ENCODE results near the gene SLC7A4.
"Not testable (repeated sequence)": the region's sequence is repeated elsewhere in the genome, so short reads cannot be mapped to it uniquely, and the experiment has no call there.

The SLC7A4 gene

DNA sequence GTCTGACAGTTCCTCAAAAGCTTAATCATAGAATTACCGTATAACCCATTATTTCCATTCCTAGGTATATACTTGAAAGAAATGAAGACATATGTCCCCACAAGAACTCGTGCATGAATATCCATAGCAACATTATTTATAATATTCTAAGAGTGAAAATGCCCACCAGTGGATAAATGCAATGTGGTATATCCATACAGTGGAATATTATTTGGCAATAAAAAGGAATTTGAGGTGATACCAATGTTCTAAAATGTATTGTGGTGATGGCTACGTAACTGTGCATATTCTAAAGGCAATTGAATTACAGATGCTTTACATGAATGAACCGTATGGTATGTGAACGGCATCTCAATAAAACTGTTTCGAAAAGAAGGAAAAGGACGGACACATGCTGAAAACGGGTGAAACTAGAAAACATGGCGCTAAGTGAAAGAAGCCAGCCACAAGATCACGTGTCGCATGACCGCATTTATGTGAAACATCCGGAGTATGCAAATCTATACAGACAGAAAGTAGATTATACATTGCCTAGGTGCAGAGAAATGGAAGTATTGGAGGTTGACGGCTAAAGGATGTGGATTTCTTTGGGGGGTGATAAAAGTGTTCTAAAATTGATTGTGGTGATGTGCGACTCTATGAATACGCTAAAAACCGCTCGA, 29.4 kb upstream of the SLC7A4 start:
- not testable (repeated sequence) for DNase-seq

DNA sequence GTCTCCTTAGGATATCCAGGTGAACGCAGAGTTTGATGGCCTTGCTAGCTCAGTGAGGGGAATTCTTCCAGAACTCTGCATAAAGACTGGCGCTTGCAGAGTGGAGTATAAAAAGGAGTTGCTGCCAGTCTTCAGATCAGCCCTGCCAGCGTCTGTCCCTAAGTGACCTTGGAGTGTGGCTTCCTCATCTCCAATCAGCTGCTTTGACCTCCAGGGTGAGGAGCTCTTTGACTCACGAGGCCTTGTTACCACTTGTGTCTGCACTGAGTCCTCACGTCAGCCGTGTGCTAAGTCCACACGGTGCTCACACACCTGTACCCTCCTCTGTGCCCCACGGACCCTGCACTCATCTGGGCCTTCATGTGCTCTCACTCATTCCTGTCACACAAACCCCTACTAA, 28.0 kb upstream of the SLC7A4 start:
- not testable (repeated sequence) for DNase-seq

DNA sequence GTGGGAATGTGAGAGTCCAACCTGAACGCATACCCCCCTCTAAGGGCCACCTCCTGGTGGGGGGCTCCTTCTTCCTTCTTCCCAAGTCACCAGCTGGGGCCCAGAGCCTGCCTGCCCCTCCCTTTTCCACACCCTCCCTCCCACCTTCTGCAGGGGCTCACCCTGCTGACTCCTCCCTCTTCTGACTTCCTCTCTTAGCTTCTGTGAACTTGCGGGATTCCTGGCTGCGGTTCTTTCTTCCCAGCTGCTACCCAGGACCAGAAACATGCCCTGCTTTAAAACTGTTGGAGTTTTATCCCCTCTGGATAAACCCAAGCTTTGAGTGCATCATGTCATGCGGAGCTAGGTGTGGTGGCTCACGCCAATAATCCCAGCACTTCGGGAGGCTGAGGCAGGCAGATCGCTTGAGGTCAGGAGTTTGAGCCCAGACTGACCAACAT, 23.5 kb upstream of the SLC7A4 start:
- no peak for DNase-seq

DNA sequence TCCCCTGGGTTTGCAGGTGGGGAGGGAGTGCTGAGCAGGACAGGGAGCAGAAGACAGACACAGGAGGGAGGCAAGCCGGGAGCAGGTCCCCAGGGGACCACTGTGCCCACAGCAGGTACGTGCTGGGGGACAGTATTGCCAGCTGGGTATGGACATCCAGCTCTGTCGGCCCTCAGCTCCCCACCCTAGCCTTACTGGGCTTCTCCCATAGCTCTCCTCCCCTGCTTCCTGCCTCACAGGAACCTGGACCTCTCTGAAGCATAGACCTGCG, 23.1 kb upstream of the SLC7A4 start:
- DNase-seq, result no peak

DNA sequence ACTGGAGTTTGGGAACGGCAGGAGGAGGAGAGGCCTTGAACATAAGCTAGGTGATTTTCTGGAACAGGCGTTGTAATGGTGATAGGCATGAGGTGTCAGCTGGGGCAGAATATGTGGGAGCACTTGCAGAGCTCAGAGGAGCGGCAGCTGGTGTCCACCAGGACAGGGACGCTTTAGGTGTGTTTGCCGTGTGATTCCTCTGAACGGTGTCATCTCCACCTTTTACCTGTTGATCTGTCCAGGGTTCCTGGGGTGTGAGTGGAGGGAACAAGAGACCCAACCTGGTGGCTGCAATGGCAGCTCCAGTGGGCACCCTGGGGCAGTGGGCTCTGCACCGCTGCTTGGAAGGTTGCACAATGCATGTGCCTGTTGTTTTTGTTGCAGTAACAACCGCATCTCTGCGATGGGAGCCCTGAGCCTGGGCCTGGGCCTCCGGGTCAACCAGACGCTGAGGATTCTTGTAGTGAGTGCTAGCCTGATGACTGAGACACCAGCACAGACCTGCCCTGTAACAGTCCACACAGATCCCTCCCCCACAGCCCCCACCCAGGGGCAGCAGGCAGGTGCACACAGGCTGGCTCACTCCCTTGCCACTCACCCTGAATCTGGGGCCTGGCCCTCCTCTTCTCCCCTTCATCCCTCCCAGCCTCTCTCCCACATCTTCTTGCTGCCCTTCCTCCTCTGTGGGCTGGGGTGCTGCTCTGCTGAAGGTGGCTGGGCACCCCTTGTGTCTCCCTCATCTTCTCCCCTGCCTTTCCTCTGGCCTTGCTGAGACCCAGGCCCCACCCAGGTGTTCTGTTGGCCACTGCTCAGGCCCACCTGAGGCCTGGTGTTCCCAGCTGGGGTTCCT, 22.6 kb upstream of the SLC7A4 start:
- DNase-seq, result no peak

DNA sequence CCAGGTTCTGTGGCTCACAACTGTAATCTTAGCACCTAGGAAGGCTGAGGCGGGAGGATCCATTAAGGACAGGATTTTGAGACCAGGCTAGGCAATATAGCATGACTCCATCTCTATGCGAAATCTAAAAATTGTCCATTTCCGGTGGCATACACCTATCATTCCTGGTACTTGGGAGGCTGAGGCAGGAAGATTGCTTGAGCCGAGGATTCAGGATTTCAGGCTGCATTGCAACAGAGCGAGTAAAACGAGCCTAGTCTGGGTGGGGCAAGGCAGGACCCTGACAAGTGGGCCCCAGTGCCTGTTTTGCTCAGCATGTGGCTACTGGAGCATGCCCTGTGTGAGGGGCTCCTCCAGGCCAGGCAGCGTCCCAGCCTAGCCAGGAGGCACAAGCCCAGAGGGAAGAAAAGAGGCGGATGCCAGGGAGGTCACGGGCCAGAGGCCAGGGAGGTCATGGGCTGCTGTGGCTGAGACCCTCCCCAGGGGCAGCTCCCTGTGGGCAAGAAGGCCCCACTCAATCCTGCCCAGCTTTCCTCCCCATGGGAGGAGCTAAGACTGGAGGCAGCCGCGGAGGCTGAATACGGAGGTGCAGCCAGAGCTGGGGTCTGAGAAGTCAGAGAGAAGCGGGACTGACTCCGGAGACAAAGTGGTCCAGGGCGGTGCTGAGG, 21.8 kb upstream of the SLC7A4 start:
- DNase-seq, result no peak

DNA sequence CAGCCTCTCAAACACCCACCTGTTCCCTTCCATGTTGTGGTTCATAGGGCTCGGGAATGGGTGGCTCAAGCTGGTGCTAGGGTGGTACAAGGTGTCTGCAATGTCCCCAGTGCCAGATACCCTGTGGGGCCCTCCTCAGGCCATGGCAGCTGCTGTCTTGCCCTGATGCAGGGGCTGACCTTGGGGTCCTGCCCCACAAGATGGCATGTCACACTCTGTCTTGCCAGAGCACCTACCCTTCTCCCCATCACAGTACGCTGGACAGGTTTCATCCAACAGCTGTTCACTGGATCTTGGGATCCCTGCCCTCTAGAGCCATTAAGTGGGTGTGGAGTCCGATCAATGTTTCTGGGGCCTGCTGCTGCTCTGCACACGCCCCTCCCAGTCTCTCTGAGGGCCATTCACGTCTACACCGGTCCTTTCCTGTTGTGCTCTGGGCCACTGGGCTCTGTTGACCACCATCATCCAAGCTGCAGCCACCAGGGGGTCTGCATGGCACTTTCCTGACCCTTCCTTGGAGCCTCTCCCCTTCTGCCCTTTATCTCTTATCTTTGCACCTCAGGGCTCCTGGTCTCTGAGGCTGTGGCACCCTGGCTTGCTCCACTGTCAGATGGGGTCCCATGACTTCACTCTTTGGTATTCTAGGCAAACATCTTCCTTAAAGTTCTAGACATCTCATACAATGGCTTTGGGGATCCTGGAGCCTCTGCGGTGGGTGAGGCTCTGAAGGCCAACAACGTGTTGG, 20.5 kb upstream of the SLC7A4 start:
- DNase-seq, result no peak

DNA sequence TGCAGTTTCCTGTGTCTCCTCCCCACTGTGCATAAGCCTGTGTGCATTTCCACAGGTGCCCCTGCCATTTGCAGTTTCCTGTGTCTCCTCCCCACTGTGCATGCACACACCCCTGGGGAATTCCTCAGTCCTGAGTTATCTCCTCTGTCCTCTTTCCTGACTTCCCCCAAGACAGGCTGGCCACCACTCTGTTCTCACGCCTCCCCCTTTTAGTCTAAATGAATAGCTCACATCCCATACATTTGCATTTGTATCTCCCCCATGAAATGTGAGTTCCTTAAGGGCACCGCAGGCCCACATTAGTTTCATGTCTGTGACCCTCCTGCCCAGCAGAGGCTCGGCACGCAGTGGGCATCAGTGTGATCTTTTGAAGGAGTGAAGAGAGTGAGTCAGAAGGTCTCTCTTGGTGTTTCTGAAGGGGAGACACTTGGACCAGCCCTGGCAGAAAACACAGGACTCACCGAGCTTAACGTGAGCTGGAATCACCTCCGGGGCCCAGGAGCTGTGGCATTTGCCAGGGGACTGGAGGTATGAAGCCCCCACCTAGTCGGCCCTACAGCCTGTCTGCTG, 19.6 kb upstream of the SLC7A4 start:
- no peak for DNase-seq

DNA sequence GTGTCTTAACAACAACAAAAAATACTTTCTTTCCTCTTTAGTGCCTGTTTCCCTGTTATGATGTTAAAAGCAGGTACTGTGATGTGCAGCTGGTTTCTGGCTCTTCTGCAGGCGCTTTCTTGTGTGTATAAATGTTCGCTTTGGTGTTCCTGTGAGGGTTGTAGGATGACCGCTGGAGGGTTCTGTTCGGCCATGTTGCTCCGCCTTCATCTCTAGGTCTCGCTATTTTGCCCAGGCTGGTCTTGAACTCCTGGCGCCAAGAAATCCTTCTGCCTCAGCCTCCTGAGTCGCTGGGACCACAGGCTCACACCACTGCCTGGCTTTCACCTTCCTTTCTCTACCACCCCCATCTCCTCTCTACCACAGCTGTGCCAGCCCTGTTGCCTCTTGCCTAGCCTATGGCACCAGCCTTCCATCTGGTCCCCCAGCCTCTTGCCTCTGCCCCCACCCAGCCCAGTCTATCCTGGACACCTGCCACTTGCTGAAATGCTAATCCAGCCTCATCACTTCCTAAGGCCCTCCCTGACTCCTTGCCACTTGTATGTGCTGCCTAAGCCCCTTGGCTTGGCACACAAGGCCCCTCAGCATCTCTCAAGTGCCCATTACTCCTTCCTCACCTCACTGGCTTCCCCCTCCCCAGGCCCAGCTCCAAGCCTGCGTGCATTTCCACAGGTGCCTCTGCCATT, 18.9 kb upstream of the SLC7A4 start:
- no peak for DNase-seq

DNA sequence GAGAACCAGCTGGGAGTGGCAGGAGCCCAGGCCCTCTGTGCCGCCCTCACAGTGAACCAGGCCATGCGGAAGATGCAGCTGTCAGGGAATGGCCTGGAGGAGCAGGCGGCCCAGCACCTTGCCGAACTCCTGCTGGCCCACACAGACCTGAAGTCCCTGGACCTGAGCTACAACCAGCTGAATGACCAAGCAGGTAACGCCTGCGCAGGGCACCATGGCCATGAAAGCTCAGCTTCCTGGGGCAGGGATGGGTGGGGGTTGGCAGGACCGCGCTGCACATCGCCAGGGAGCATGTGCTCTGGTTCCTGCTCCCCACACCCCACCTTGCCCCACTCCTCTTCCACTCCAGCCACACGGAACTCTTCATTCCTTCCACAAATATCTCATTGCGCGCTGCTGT, 16.6 kb upstream of the SLC7A4 start:
- not testable (repeated sequence) for DNase-seq

DNA sequence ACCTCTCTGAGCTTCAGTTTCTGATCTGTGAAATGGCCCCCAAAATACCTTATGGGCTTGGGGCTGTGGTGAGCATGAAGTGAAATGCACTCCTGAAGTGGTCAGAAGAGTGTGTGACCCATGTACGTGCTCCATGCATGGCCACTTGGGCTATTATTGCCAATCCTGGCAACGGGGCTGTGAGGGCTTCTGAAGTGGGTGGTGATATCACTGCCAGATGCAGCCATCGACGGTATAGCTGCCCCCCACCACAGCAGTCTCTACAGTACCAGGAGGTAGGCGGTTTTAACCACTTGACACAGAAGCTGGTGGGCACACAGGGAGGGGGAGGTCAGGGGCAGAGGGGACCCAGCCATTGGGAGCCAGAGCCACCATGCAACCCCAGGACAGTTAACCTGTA, 16.1 kb upstream of the SLC7A4 start:
- DNase-seq, result not testable (repeated sequence)

DNA sequence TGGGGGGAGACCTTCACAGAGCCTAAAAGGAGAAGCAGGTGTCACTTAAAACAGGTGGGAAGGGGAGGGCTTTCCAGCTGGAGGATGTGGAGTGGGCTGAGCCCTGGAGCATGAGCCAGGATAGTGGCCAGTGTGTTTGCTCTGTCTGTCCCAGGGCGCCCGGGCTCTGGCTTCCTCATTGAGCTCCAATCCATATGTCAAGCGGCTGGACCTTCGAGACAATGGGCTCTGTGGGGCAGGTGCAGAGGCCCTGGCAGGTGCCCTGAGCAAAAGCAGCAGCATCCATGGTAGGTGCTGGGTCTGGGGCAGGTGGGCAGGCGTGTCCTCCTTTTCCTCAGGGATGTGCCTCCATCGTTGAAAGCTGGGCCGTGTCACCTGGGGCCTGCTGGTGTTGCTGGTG, 15.4 kb upstream of the SLC7A4 start:
- DNase-seq, result no peak

DNA sequence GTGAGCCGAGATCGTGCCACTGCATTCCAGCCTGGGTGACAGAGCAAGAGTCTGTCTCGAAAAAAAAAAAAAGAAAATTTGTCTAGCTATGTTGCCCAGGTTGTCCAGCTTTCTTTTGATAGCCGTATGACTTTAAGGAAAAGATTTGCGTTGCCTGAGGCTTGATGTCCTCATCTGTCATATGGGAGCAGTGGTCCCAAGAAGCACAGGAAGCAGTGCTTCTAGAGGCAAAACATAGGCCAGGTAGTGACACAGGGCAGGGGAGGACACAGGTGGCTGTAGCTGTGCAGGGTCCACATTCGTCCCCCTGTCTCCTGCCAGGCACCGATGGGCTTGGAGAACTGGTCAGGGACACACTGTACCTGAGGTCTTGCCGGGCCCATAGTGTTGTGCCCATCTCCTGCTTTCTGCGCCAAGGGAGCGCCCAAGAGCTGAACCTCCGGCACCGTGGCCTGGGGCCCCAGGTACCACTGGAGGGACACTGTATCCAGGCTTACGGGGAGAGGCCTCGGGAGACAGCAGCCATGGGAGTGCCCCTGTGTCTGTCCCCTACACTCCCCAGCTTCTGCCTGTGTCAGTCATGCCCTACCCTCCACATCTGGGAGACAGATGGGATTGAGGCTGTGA, 14.8 kb upstream of the SLC7A4 start:
- DNase-seq, result no peak

DNA sequence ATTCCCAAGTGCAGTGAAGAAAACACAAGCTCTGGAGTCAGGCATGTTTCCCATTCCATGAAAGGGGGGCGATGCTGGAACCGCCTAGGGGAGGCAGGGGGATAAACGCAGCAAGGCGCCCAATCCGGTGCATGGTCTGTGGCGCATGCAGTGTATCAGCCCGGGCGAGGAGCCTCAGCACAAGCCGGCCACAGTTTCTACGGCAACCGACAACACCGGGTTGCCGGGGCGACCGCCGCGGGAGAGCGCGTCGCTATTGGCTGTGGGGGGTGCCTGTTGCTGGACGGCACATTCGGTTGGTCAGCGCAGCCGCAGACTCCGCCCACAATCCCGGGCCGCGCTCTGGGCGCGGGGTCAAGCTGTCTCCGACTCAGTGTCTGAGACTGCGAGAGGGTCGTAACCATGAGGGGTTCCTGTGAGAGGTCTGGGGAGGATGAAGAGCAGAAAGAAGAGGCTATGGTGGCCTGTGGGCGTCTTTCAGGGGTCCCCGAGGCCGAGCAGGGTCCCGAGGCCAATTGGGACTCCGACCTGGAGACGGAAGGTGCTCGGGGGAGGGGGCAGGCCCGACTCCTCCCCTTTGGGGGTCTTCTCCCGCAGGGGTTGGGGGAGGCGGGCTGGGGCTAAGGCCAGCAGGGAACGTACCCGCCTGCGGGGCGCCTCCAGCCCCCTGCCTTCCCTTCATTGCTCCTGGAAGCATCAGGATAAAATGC, 13.4 kb upstream of the SLC7A4 start, which contains the start of gene LRRC74B:
Gene LRRC74B, plus strand, starts transcription at position 362 of the 710 bp plus-strand sequence. Its CDS starts 41 bp downstream, at position 403.
- DNase-seq, result peak; percentile 84

DNA sequence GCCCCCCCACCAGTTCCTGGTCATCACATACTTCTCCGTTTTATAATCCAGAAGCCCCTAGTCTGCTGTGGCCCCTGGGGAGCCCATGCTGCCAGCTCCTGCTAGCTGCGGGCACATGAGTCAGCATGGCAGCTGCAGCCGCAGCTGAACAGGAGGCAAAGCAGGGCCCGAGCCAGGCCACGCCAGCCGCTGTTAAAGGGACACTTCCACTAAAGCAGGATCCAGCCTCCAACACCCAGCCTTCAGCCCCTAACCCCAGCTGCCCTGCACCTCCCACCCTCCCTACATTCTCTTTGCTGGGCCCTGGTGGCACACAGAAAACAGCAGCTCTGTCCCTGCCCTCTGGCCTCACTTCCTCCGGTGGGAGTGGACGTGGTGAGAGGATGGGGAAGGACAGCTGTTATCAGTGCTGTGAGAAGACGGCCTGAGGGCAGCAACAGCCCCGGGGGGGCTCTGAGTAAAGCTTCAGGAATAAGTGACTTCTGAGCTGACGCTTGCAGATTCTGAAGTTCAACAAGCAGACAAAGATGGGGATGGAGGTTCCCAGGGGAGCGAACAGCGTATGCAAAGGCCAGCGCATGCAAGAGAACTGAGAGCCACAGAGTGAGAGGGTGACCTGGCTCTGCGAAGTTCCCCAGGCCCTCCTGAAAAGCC, 12.7 kb upstream of the SLC7A4 start:
- DNase-seq, result peak; percentile 61

DNA sequence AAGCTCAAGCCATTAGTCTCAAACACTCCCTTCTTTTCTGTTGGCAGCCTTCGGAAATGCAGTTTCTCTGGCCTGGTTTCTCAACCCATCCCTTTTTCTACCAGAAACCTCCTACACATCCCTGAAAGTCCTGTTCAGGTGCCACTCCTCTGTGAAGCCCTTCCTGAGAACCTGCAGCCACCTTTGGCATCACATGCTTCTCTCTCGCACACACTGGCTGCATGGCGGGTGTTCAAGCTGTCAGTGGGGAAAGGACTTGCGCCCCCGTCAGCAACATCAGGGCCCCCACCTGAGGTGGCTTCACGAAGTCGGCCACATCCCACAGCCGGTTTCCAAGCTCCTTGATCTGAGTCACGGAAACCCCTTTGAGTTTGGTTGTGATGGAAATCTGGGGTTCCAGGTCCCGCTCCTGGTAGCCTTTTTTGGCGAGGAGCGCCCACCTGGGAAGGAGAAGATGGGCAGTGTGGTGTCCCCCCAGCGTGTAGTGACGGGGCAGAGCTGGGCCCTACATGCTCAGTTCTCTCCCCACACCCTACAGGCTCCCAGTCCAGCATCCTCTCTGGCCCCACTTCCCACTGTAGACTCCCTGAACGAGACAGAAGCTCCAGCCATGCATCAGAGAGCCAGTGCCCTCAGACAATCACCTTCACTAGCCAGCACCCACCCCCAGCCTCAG, 11.6 kb upstream of the SLC7A4 start:
- DNase-seq, result peak; percentile 29

DNA sequence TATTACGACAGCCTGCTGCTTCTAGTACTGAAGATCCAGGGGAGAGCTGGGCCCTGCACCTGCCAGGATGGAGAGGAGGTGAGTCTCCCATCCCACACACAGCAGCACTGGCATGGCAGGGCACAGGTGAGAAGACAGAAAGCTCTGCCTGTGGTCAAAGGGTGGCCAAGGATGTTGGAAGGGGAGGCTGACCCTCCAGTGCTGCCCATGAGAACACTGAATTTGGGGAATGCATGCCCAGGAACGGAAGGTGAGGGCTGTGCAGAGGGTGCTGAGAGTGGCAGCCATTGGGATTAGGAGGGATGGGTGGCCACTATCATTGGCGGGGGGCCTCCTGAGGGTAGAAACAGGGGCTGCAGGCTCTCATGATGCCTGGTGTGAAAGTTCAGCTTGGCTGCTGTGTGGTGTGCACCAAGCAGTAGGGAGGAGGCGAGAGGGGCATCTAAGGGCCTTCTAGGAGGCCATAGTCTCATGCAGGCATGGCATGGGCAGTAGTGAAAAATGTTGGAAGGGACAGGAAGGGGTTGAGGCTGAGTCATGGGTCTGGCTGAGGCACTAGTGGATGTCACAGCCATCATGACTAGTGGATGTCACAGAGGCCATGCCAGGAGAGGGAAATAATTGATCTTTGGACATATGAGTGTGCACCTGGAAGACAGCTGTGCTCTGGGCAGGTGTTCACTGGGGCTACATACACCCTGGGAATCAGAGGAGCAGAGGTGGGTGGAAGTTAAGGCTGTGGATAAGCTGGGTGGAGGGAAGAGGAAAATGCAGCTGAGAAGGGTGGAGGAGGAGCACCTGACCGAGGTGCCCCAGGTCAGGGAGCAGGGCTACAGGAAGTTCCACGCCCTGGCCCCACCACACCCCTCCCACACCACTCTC, 10.9 kb upstream of the SLC7A4 start:
- no peak for DNase-seq

DNA sequence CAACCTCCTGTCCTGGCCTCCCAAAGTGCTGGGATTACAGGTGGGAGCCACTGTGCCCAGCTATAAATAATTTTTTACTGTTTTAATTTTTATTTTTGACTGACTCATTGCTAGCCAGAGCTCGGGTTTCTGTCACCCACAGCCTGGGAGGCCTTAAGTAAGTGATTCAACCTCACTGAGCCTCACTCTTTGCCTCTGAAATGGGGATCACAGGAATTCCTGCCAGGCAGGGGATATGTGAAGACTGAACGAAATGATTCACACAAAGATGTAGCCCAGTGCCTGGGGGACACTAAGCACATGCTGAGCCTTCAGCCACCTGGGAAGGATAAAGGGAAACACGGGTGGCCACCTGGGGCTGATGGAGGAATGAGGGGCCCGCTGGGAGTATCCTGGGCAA, 9.6 kb upstream of the SLC7A4 start:
- peak; percentile 9 for DNase-seq

DNA sequence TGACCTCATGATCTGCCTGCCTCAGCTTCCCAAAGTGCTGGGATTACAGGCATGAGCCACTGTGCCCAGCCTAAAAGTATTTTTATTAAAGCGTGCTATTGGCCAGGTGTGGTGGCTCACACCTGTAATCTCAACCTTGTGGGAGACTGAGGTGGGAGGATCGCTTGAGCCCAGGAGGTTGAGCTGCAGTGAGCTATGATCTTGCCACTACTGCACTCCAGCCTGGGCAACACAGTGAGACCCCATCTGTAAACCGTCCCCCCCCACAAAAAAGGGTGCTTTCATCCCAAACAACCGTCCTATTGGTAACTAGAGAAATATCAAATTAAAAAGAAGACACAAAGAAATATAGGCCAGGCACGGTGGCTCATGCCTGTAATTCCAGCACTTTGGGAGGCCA, 6.8 kb upstream of the SLC7A4 start:
- not testable (repeated sequence) for DNase-seq
